Naive thymus-derived CD4-positive, alpha-beta T cell (primary cell): ENCODE measurements around the gene DIDO1. TPM values are rescaled to one million over a fixed set of nuclear protein-coding genes. Genes with fewer than 3 reads are reported as not detected.

Experiments
- ATAC-seq: fragments of 150-1000 bp; cut with Tn5 transposase; 2 replicates; pipeline ENCODE4 v1.10.0; 2021; ENCODE audit warnings: mild to moderate bottlenecking, moderate library complexity
- CTCF ChIA-PET: fragments of 350-600 bp; sonication (Branson Sonifier 250); formaldehyde crosslinking; loops from one replicate; lab custom pipeline; 2021; ENCODE audit warnings: antibody characterized with exemption; lab: Charles Lee
- POLR2A ChIA-PET: fragments of 350-600 bp; sonication (Branson Sonifier 250); formaldehyde crosslinking; loops from one replicate; lab custom pipeline; 2021; ENCODE audit warnings: antibody characterized with exemption, inconsistent platforms; lab: Charles Lee
- DNase-seq, 9 donors: peaks; one replicate each; pipeline versions ENCODE4 v3.0.0 to v3.0.0-alpha.2; 2020 to 2022; ENCODE audit warnings: mixed read lengths in 1 of 9
- H3K27ac ChIP-seq: one replicate; pipeline ENCODE4 v1.7.0; 2013; ENCODE audit warnings: mild to moderate bottlenecking, low read depth, low read length, moderate library complexity
- H3K27me3 ChIP-seq, 2 donors: one replicate each; pipeline ENCODE4 v1.7.0; 2013; ENCODE audit warnings: low read length in 2 of 2, mild to moderate bottlenecking in 2 of 2, moderate library complexity in 2 of 2; ENCODE audit not compliant: control insufficient read depth in 2 of 2, insufficient read depth in 2 of 2
- H3K36me3 ChIP-seq, 3 experiments: 1 replicate in 2 of 3; 2 replicates in 1 of 3; pipeline ENCODE4 v1.7.0; 2013; ENCODE audit warnings: low read length in 3 of 3, mild to moderate bottlenecking in 3 of 3, moderate library complexity in 1 of 3; ENCODE audit not compliant: insufficient read depth in 3 of 3, control insufficient read depth in 2 of 3
- H3K4me1 ChIP-seq, 2 donors: one replicate each; pipeline ENCODE4 v1.7.0; 2013; ENCODE audit warnings: low read length in 2 of 2, mild to moderate bottlenecking in 2 of 2, moderate library complexity in 1 of 2; ENCODE audit not compliant: control insufficient read depth in 2 of 2, insufficient read depth in 2 of 2
- H3K4me3 ChIP-seq: 2 replicates; pipeline ENCODE4 v1.7.0; 2013; ENCODE audit warnings: mild to moderate bottlenecking, low read length
- H3K9me3 ChIP-seq, 3 experiments: 1 replicate in 2 of 3; 2 replicates in 1 of 3; pipeline ENCODE4 v1.7.0; 2013; ENCODE audit warnings: low read length in 3 of 3; ENCODE audit not compliant: control insufficient read depth in 2 of 3
- H3K27ac Mint-ChIP-seq, 9 donors: one replicate each; pipeline ENCODE4 v1.8.0; 2020 to 2022; ENCODE audit warnings: mixed read lengths in 9 of 9, mild to moderate bottlenecking in 8 of 9, moderate library complexity in 5 of 9, inconsistent platforms in 2 of 9
- H3K27me3 Mint-ChIP-seq, 5 donors: one replicate each; pipeline ENCODE4 v1.8.0; 2021 to 2022; ENCODE audit warnings: mixed read lengths in 5 of 5, mild to moderate bottlenecking in 1 of 5
- H3K36me3 Mint-ChIP-seq, 5 donors: one replicate each; pipeline ENCODE4 v1.8.0; 2020 to 2022; ENCODE audit warnings: mixed read lengths in 5 of 5, mild to moderate bottlenecking in 3 of 5, inconsistent platforms in 1 of 5
- H3K4me1 Mint-ChIP-seq, 7 donors: one replicate each; pipeline ENCODE4 v1.8.0; 2020 to 2022; ENCODE audit warnings: mixed read lengths in 7 of 7, mild to moderate bottlenecking in 3 of 7, inconsistent platforms in 1 of 7
- H3K4me3 Mint-ChIP-seq, 10 donors: one replicate each; pipeline ENCODE4 v1.8.0; 2020 to 2022; ENCODE audit warnings: mild to moderate bottlenecking in 10 of 10, mixed read lengths in 10 of 10, moderate library complexity in 6 of 10, inconsistent platforms in 2 of 10
- H3K9me3 Mint-ChIP-seq, 11 donors: one replicate each; pipeline ENCODE4 v1.8.0; 2020 to 2022; ENCODE audit warnings: mixed read lengths in 11 of 11, mild to moderate bottlenecking in 4 of 11, inconsistent platforms in 1 of 11, moderate library complexity in 1 of 11
- intact Hi-C, 2 donors: fragments of 100-400 bp; cut with micrococcal nuclease; formaldehyde crosslinking; loops; one replicate each; pipeline ENCODE4 v1.15.1; 2023
- polyA plus RNA-seq, 2 donors: library from polyadenylated mRNA; unstranded; fragments of 300-500 nt; fragmentation: Illumina TruSeq; gene quantifications; one replicate each; pipeline ENCODE4 v1.2.3, GENCODE V29; 2021
- total RNA-seq, 6 experiments: library from RNA in 5 of 6; stranded (reverse) in 5 of 6; gene quantifications; 1 replicate in 5 of 6; 2 replicates in 1 of 6; pipeline ENCODE4 v1.2.3 and lab custom pipeline; 2021 to 2026

DIDO1 gene
- total and polyA plus RNA-seq, 7 experiments from 2014 or later, result 36.6 to 139 (median 69.2) TPM

- peak overlapping the region; percentile 65 for H3K4me3 ChIP-seq
- H3K27ac Mint-ChIP-seq, result peak overlapping the region; percentile 89 to 98 (median 93)
- intact Hi-C loops, result loop anchor here (1.0 to 10.0 kb wide), 7 partner anchors 16 to 151 kb away; partner anchors contain the start of genes GID8 (in 2 of the 2) and DIDO1 (in 1 of the 2)
- peak overlapping the region; percentile 81 to 91 (median 84) for H3K4me3 Mint-ChIP-seq
- H3K9me3 Mint-ChIP-seq, result no peaks in the 10 kb centered on the region
- H3K27me3 ChIP-seq, result no peaks in the 10 kb centered on the region
- H3K27me3 Mint-ChIP-seq, result no peaks in the 10 kb centered on the region
- peaks cover 11 to 47% (median 28%) of the 10 kb centered on the region in 7 donors for H3K4me1 Mint-ChIP-seq
- H3K27ac ChIP-seq, result peak overlapping the region; percentile 66
- DNase-seq (peak; percentile 49 to 84 (median 74)), ATAC-seq (peak; percentile 91)
- H3K36me3 Mint-ChIP-seq, result peaks cover 4 to 18% (median 12%) of the 10 kb centered on the region in 5 donors
- CTCF ChIA-PET, result interaction anchor here (0.6 to 2.4 kb wide), 10 partner anchors 10 to 93 kb away, joined by 3 to 12 read pairs (median 3); partner anchors contain the start of genes BHLHE23 and TCFL5
- H3K9me3 ChIP-seq, result no peaks in the 10 kb centered on the region
- POLR2A ChIA-PET, result interaction anchor here (0.6 to 4.4 kb wide), 20 partner anchors 8 to 160 kb away, joined by 3 to 58 read pairs (median 4); partner anchors contain the start of genes DIDO1 and GID8
- H3K4me1 ChIP-seq, result peaks cover 13 to 32% of the 10 kb centered on the region in 2 donors
- peaks cover 0 to 15% (median 0%) of the 10 kb centered on the region in 3 experiments for H3K36me3 ChIP-seq
These were observed 27.8 kb upstream of the DIDO1 start for GRCh38 chr20:62953839-62954703.

GRCh38 chr20:62952968-62953838 lies 26.9 kb upstream of the DIDO1 start:
- peaks cover 0 to 21% (median 0%) of the 10 kb centered on the region in 3 experiments for H3K36me3 ChIP-seq
- no peaks in the 10 kb centered on the region for H3K27me3 ChIP-seq
- no peak for DNase-seq
- no peaks in the 10 kb centered on the region for H3K27me3 Mint-ChIP-seq
- no peaks in the 10 kb centered on the region for H3K9me3 ChIP-seq
- H3K36me3 Mint-ChIP-seq, result peaks cover 9 to 27% (median 16%) of the 10 kb centered on the region in 5 donors
- H3K4me1 ChIP-seq, result peaks cover 13 to 32% of the 10 kb centered on the region in 2 donors
- H3K27ac Mint-ChIP-seq, result peak overlapping the region; percentile 89 to 98 (median 93)
- H3K27ac ChIP-seq, result peak overlapping the region; percentile 66
- H3K4me3 Mint-ChIP-seq, result peak overlapping the region; percentile 81 to 91 (median 84)
- CTCF ChIA-PET, result interaction anchor here (0.8 to 2.4 kb wide), 8 partner anchors 9 to 51 kb away, joined by 3 to 12 read pairs (median 4); no protein-coding TSS in a partner anchor
- intact Hi-C loops, result loop anchor here in 1 of 2 donors (5.0 to 10.0 kb wide), 2 partner anchors 36 to 152 kb away; no protein-coding TSS in a partner anchor
- H3K4me3 ChIP-seq, result peak overlapping the region; percentile 65
- ATAC-seq, result no peak
- peaks cover 11 to 46% (median 28%) of the 10 kb centered on the region in 7 donors for H3K4me1 Mint-ChIP-seq
- POLR2A ChIA-PET, result interaction anchor here (0.8 to 4.4 kb wide), 13 partner anchors 7 to 80 kb away, joined by 3 to 58 read pairs (median 6); partner anchors contain the start of genes DIDO1 and GID8
- H3K9me3 Mint-ChIP-seq, result peaks cover 0 to 3% (median 0%) of the 10 kb centered on the region in 11 donors

- H3K27ac Mint-ChIP-seq, result peak within 1 kb of the TSS in 8 of 9 donors; percentile 89 to 98 (median 93)
- ATAC-seq, result peak; percentile 57
- Histone ChIP-seq H3K27me3 (no peaks in the 10 kb centered on the region), H3K36me3 (peaks cover 0 to 28% (median 0%) of the 10 kb centered on the region in 3 experiments), H3K4me3 (peak within 1 kb of the TSS; percentile 65), H3K4me1 (peaks cover 13 to 32% of the 10 kb centered on the region in 2 donors), H3K27ac (peak within 1 kb of the TSS; percentile 66), H3K9me3 (no peaks in the 10 kb centered on the region)
- peaks cover 9 to 34% (median 18%) of the 10 kb centered on the region in 5 donors for H3K36me3 Mint-ChIP-seq
- POLR2A ChIA-PET, result interaction anchor here (0.9 to 4.4 kb wide), 4 partner anchors 16 to 57 kb away, joined by 4 to 58 read pairs (median 18); partner anchors contain the start of gene GID8
- CTCF ChIA-PET, result interaction anchor here (0.9 to 1.1 kb wide), 3 partner anchors 10 to 52 kb away, joined by 3 read pairs; no protein-coding TSS in a partner anchor
- DNase-seq, result peak in 3 of 9 donors; percentile 34 to 62 (median 35)
- no peaks in the 10 kb centered on the region for H3K27me3 Mint-ChIP-seq
- H3K4me3 Mint-ChIP-seq, result peak within 1 kb of the TSS; percentile 81 to 91 (median 84)
- H3K9me3 Mint-ChIP-seq, result peaks cover 0 to 3% (median 0%) of the 10 kb centered on the region in 11 donors
- H3K4me1 Mint-ChIP-seq, result peaks cover 11 to 46% (median 28%) of the 10 kb centered on the region in 7 donors
- intact Hi-C loops, result loop anchor here in 1 of 2 donors (5.0 to 10.0 kb wide), 2 partner anchors 35 to 152 kb away; no protein-coding TSS in a partner anchor
These were observed 26.2 kb upstream of the DIDO1 start, which contains the start of gene SLC17A9 for GRCh38 chr20:62952373-62952967. Gene SLC17A9, plus strand, starts transcription at chr20:62952709. Its CDS starts 122 bp downstream, at chr20:62952831.

- intact Hi-C loops, result loop anchor here in 1 of 2 donors (5.0 to 10.0 kb wide), 2 partner anchors 35 to 153 kb away; no protein-coding TSS in a partner anchor
- Histone ChIP-seq H3K27me3 (no peaks in the 10 kb centered on the region), H3K36me3 (peaks cover 0 to 34% (median 3%) of the 10 kb centered on the region in 3 experiments), H3K4me3 (no peak overlapping the region), H3K4me1 (peaks cover 13 to 32% of the 10 kb centered on the region in 2 donors), H3K9me3 (no peaks in the 10 kb centered on the region), H3K27ac (no peak overlapping the region)
- Mint-ChIP-seq H3K4me3 (peak overlapping the region in 9 of 10 donors; percentile 27 to 91 (median 52)), H3K27me3 (no peaks in the 10 kb centered on the region), H3K27ac (peak overlapping the region in 4 of 9 donors; percentile 19 to 76 (median 51)), H3K36me3 (peaks cover 12 to 38% (median 23%) of the 10 kb centered on the region in 5 donors), H3K9me3 (peaks cover 0 to 3% (median 0%) of the 10 kb centered on the region in 11 donors), H3K4me1 (peaks cover 11 to 46% (median 33%) of the 10 kb centered on the region in 7 donors)
- ChIA-PET CTCF (no interaction called here), POLR2A (interaction anchor here (0.6 to 4.4 kb wide), 3 partner anchors 15 to 75 kb away, joined by 3 to 58 read pairs (median 5); partner anchors contain the start of gene GID8)
- ATAC-seq (no peak), DNase-seq (no peak)
These were observed 25.6 kb upstream of the DIDO1 start for GRCh38 chr20:62951896-62952372.
